Neural progenitor cell (in vitro differentiated cells): ENCODE measurements around the gene ASAP2. TPM values are rescaled to one million over a fixed set of nuclear protein-coding genes. Genes with fewer than 3 reads are reported as not detected.

ENCODE experiments used
- DNase-seq: peaks from one replicate; pipeline ENCODE4 v3.0.0-alpha.2; 2016; ENCODE audit warnings: low spot score
- H2AFZ ChIP-seq: fragments of 200-600 bp; sonication (generic); replicated peaks from 2 replicates; pipeline ENCODE4 v1.6.1; 2016; ENCODE audit warnings: antibody characterized with exemption
- H3F3A ChIP-seq: fragments of 200-600 bp; sonication (generic); 2 replicates; pipeline ENCODE4 v1.6.1; 2016; ENCODE audit warnings: antibody characterized with exemption, low read depth
- H3K27ac ChIP-seq: fragments of 200-600 bp; sonication (generic); 2 replicates; pipeline ENCODE4 v1.5.1; 2016; ENCODE audit warnings: mild to moderate bottlenecking
- H3K27me3 ChIP-seq: fragments of 200-600 bp; sonication (generic); 2 replicates; pipeline ENCODE4 v1.6.1; 2016; ENCODE audit warnings: mild to moderate bottlenecking, moderate library complexity
- H3K36me3 ChIP-seq: fragments of 200-600 bp; sonication (generic); 2 replicates; pipeline ENCODE4 v1.5.1; 2016
- H3K4me1 ChIP-seq: fragments of 200-600 bp; sonication (generic); 2 replicates; pipeline ENCODE4 v1.6.1; 2016; ENCODE audit warnings: mixed run types
- H3K4me2 ChIP-seq: fragments of 200-600 bp; sonication (generic); 2 replicates; pipeline ENCODE4 v1.6.1; 2016
- H3K4me3 ChIP-seq: fragments of 200-600 bp; sonication (generic); 2 replicates; pipeline ENCODE4 v1.5.1; 2016
- H3K79me2 ChIP-seq: fragments of 200-600 bp; sonication (generic); 2 replicates; pipeline ENCODE4 v1.6.1; 2016; ENCODE audit warnings: low read depth
- H3K9ac ChIP-seq: fragments of 200-600 bp; sonication (generic); 2 replicates; pipeline ENCODE4 v1.6.1; 2016
- H3K9me3 ChIP-seq: fragments of 200-600 bp; sonication (generic); 2 replicates; pipeline ENCODE4 v1.5.1; 2016; ENCODE audit warnings: low read depth
- H4K20me1 ChIP-seq: fragments of 200-600 bp; sonication (generic); 2 replicates; pipeline ENCODE4 v1.6.1; 2016; ENCODE audit warnings: low read depth
- H3K27ac Mint-ChIP-seq: 3 replicates; pipeline ENCODE4 v1.8.0; 2021; ENCODE audit warnings: mixed read lengths
- H3K27me3 Mint-ChIP-seq: 2 replicates; pipeline ENCODE4 v1.8.0; 2022; ENCODE audit warnings: low read depth, mild to moderate bottlenecking, inconsistent platforms, moderate library complexity, mixed read lengths; ENCODE audit not compliant: insufficient read depth
- H3K36me3 Mint-ChIP-seq: 3 replicates; pipeline ENCODE4 v1.8.0; 2021; ENCODE audit warnings: mixed read lengths
- H3K4me1 Mint-ChIP-seq: 3 replicates; pipeline ENCODE4 v1.8.0; 2021; ENCODE audit warnings: mixed read lengths
- H3K4me3 Mint-ChIP-seq: 3 replicates; pipeline ENCODE4 v1.8.0; 2021; ENCODE audit warnings: mild to moderate bottlenecking, moderate library complexity, mixed read lengths
- H3K9me3 Mint-ChIP-seq: 3 replicates; pipeline ENCODE4 v1.8.0; 2020; ENCODE audit warnings: mixed read lengths
- CTCF ChIP-seq: fragments of 200-600 bp; sonication (generic); IDR thresholded peaks from 2 replicates; pipeline ENCODE4 v1.5.1; 2017; ENCODE audit warnings: antibody characterized with exemption, mild to moderate bottlenecking
- EZH2 ChIP-seq: fragments of 200-600 bp; sonication (generic); IDR thresholded peaks from 2 replicates; pipeline ENCODE4 v1.6.1; 2017; ENCODE audit warnings: antibody characterized with exemption, mild to moderate bottlenecking, moderate library complexity
- EZH2phosphoT487 ChIP-seq: fragments of 200-600 bp; sonication (generic); IDR thresholded peaks from 2 replicates; pipeline ENCODE4 v1.6.1; 2017; ENCODE audit warnings: antibody characterized with exemption
- total RNA-seq: library from RNA; depleted of rRNA; stranded (reverse); fragments of >200 nt; gene quantifications from 2 replicates; pipeline ENCODE4 v1.2.3, GENCODE V29; 2015; ENCODE audit warnings: low replicate concordance

Gene ASAP2
- total RNA-seq, 1 donor from 2014 or later: 31.7 TPM

DNA sequence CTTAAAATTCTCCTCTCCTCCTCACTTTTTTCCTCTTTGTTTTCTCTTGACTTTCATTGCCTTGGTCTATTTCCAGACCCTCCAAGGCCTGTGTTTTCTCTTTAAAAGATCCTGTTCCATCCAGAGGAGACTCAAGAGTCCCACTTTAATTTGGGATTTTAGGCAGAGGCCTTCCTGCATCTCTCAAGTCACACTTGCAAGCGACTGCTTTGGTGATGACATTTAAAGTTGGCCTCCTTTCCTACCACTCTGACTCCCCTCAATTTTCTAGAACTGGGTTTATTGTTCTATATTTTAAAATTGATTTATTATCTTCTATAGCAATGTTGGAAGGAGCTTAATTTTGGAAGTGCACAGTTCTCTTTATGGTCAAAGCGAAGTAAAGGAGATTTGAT, 16.3 kb downstream of the ASAP2 start:
- Mint-ChIP-seq H3K9me3 (peaks cover 8% of the 10 kb centered on the region), H3K27me3 (peaks cover 4% of the 10 kb centered on the region), H3K27ac (no peak overlapping the region), H3K4me3 (no peak overlapping the region), H3K4me1 (peaks cover 27% of the 10 kb centered on the region), H3K36me3 (peaks cover 25% of the 10 kb centered on the region)
- no peak overlapping the region for H3K9ac ChIP-seq
- peaks cover 77% of the 10 kb centered on the region for H4K20me1 ChIP-seq
- no peaks in the 10 kb centered on the region for H3K9me3 ChIP-seq
- no peak overlapping the region for H2AFZ ChIP-seq
- H3K4me1 ChIP-seq: no peaks in the 10 kb centered on the region
- no peak for DNase-seq
- no peaks in the 10 kb centered on the region for H3K27me3 ChIP-seq
- H3K4me2 ChIP-seq: no peak overlapping the region
- H3K4me3 ChIP-seq: no peak overlapping the region
- H3F3A ChIP-seq: no peaks in the 10 kb centered on the region
- peaks cover 89% of the 10 kb centered on the region for H3K79me2 ChIP-seq
- no peaks in the 10 kb centered on the region for H3K36me3 ChIP-seq
- H3K27ac ChIP-seq: no peak overlapping the region
- TF ChIP-seq EZH2: no peak
- TF ChIP-seq EZH2phosphoT487: no peak
- TF ChIP-seq CTCF: no peak

- TF ChIP-seq EZH2: no peak
- TF ChIP-seq CTCF: no peak
- no peak for TF ChIP-seq EZH2phosphoT487
- H3K27me3 Mint-ChIP-seq: peaks cover 4% of the 10 kb centered on the region
- no peak overlapping the region for H3K27ac Mint-ChIP-seq
- H3K9me3 Mint-ChIP-seq: peaks cover 2% of the 10 kb centered on the region
- Histone ChIP-seq H3K4me3 (no peak overlapping the region), H3K79me2 (peaks cover 90% of the 10 kb centered on the region), H3F3A (no peaks in the 10 kb centered on the region), H3K9me3 (no peaks in the 10 kb centered on the region), H3K27ac (no peak overlapping the region), H3K36me3 (no peaks in the 10 kb centered on the region), H3K9ac (no peak overlapping the region), H4K20me1 (peaks cover 86% of the 10 kb centered on the region), H3K27me3 (no peaks in the 10 kb centered on the region), H3K4me2 (no peak overlapping the region), H3K4me1 (no peaks in the 10 kb centered on the region), H2AFZ (no peak overlapping the region)
- no peak overlapping the region for H3K4me3 Mint-ChIP-seq
- peaks cover 8% of the 10 kb centered on the region for H3K36me3 Mint-ChIP-seq
- H3K4me1 Mint-ChIP-seq: peaks cover 51% of the 10 kb centered on the region
- DNase-seq: no peak
These were observed 19.2 kb downstream of the ASAP2 start for GRCh38 chr2:9225806-9226205.

DNA sequence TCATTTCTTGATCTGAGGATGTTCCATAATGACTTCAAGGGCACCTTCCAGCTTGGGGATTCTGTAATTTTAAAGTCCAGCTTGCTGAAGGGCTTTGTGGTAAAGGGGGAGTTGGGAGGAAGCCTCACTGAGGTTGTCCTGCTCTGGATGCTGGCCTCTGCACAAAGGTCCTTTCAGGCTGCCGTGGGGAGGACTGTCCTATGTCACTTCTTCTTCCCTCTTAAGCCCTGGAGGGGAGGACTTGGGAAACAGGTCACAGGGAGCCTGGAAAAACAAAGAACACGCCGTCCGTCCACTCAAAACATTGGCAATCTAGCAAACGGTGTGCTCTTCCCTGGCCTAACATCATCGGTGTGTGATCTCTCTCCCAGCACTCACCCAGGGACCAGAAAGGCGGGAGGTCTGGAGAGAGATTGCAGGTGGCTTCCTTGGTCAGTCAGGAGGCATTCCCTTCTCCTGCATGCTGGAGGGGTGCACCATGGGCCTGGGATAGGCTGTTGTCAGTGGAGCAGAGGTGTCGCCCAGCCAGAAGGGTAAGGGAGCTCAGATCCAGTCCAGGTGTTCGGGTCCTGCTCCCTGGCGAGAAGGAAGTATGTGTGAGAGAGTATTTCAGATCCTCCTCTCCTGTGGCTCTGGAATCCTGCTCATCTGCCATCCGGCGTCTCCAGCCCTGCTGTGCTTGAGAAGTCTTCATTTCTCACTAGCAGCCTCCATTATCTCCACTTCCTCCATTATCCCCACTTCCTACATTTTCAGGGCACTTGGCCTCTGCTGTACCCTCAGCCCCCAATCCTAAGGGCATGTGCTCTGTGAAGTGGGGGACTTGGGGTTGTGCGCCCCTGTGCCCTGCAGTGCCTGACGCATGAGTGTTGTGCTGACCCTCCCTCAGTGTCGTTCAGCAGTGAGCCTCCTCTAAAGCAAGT, 20.1 kb downstream of the ASAP2 start:
- Mint-ChIP-seq H3K4me1 (peaks cover 59% of the 10 kb centered on the region), H3K4me3 (no peak overlapping the region), H3K36me3 (peaks cover 6% of the 10 kb centered on the region), H3K27ac (peak overlapping the region; percentile 51), H3K27me3 (peaks cover 4% of the 10 kb centered on the region), H3K9me3 (no peaks in the 10 kb centered on the region)
- Histone ChIP-seq H3K4me3 (no peak overlapping the region), H3K9ac (no peak overlapping the region), H3K79me2 (peaks cover 90% of the 10 kb centered on the region), H3K36me3 (no peaks in the 10 kb centered on the region), H2AFZ (no peak overlapping the region), H3K27ac (no peak overlapping the region), H3F3A (no peaks in the 10 kb centered on the region), H3K4me2 (no peak overlapping the region), H4K20me1 (peaks cover 95% of the 10 kb centered on the region), H3K9me3 (no peaks in the 10 kb centered on the region), H3K4me1 (no peaks in the 10 kb centered on the region), H3K27me3 (no peaks in the 10 kb centered on the region)
- TF ChIP-seq EZH2phosphoT487 (no peak), CTCF (no peak), EZH2 (no peak)
- no peak for DNase-seq
